Measurements from ENCODE around the gene IPO7.

IPO7 gene

GRCh38 chr11:9495803-9496514, 111.5 kb downstream of the IPO7 start:
- TF ChIP-seq, protein P1, sequence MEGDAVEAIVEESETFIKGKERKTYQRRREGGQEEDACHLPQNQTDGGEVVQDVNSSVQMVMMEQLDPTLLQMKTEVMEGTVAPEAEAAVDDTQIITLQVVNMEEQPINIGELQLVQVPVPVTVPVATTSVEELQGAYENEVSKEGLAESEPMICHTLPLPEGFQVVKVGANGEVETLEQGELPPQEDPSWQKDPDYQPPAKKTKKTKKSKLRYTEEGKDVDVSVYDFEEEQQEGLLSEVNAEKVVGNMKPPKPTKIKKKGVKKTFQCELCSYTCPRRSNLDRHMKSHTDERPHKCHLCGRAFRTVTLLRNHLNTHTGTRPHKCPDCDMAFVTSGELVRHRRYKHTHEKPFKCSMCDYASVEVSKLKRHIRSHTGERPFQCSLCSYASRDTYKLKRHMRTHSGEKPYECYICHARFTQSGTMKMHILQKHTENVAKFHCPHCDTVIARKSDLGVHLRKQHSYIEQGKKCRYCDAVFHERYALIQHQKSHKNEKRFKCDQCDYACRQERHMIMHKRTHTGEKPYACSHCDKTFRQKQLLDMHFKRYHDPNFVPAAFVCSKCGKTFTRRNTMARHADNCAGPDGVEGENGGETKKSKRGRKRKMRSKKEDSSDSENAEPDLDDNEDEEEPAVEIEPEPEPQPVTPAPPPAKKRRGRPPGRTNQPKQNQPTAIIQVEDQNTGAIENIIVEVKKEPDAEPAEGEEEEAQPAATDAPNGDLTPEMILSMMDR (IDR thresholded peaks at IDR 0.05; ENCODE audit: insufficient read depth, low read length, poor library complexity, severe bottlenecking): no peak
- TF ChIP-seq EZH2phosphoT487 (conservative IDR thresholded peaks at IDR 0.05; ENCODE audit: low read length): no peak
- H3K36me3 ChIP-seq (ENCODE audit: low read length): peaks cover 16% of the 10 kb centered on the region; the same call in 1 of the 2 replicates

More at GRCh38 chr11:9495803-9496514, 111.5 kb downstream of the IPO7 start:
- Histone ChIP-seq H3K27ac (ENCODE audit: low read depth, low read length) (no peak overlapping the region), H2AFZ (ENCODE audit: low read depth, low read length, severe bottlenecking) (no peak overlapping the region), H3K9me3 (ENCODE audit: insufficient read depth, low read length) (no peaks in the 10 kb centered on the region), H3K4me2 (ENCODE audit: low read depth, low read length, poor library complexity, severe bottlenecking) (no peak overlapping the region), H3K4me3 (ENCODE audit: insufficient read depth, low read length, poor library complexity, severe bottlenecking) (no peak overlapping the region), H3K27me3 (ENCODE audit: low read length) (no peaks in the 10 kb centered on the region), H3K9me2 (replicated peaks; ENCODE audit: insufficient read depth, low read length) (no peaks in the 10 kb centered on the region), H3K9ac (ENCODE audit: low read length) (no peak overlapping the region), H3F3A (ENCODE audit: insufficient read depth) (no peaks in the 10 kb centered on the region; the same call in 1 of the 2 replicates), H4K20me1 (ENCODE audit: low read depth, low read length) (no peaks in the 10 kb centered on the region), H3K79me2 (ENCODE audit: insufficient read depth, low read length) (no peaks in the 10 kb centered on the region)
